SW 1271 (cell line): Measurements from ENCODE around the gene RPS6KC1.

Experiments used
- DNase-seq, 2 experiments: peaks; one replicate each; lab custom pipeline; 2025; lab: John Stamatoyannopoulos, UW

Gene RPS6KC1

DNA sequence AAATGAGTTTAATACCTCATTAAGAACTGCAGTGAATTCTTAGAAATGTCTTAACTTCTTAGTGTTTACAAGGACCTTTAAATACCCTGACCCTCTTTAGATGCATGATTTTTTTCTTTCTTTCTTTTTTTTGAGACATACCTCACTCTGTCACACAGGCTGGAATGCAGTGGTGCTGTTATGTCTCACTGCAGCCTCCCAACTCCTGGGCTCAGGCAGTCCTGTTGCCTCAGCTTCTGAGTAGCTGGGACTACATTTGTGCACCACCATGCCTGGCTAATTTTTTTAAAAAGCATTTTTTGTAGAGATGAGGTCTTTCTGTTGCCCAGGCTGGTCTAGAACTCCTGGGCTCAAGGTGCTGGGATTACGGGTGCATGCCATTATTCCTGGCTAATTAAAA lies 191.8 kb downstream of the RPS6KC1 start:
- DNase-seq: no peak

DNA sequence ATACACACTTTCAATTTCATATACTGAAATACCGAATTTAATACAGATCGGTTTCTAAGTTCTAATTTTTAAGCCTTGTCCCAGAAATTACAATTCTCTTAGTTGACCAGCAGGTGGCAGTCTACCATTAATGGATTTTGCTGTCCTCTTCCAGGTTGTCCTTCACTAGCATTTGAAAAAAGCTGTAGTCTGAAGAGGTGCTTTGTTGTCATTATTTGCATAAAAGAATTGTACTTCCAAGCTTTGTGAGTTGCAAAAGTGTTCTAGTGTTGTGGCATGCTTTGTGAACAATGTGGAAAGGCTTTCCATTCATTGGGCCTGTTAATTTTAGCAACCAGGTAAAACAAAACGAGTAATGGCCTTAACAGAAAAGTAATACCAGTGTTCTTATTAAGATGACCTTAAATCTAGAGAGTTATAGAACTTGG lies 193.6 kb downstream of the RPS6KC1 start:
- peak in 1 of 2 experiments; percentile 34 for DNase-seq

DNA sequence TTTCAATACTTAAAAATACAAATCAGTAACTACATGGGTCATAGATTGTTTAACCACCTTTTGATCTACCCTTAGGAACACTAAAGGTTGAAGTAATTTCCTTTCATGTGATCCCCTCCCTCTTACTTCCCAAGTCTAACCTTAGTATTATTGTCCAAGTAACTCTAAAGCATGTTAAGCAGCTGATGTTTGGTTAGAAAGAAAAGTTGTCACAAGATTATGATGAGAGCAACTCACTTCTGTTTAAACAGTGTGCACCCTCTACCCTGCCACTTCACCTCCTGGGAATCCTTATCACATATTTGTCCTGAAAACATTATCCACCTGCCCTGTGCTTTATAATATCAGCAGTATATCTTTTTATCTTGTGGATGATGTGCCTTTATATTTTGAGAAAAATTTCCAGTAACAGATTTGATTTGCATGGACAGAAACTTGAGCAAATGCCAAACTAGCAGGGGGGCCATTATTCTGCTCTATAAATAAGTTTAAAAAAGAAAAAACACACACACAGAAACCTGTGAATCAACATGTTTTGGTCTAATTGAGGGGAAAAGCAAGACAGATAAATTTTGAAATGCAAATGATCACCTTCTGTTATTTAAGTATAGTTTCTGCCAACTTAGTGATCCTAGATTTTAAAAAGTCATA lies 194.3 kb downstream of the RPS6KC1 start:
- no peak for DNase-seq

DNA sequence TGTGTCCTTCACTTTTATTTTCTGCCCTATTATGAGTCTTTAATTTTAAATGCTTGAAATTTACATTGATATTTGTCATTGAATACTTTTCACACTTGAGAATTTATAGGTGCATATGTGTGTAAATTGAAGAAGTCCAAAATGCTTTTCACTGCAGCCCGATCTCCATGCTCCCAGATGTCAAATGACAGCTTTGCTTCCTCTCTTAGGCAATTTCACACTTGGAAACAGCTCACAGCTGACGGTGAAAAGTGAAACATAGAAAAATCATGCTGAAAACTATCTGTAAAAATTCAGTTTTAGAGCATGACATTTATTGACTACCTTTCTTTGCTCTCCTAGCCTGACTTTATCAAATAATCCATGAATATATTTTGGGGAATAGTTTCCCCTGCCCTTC lies 196.0 kb downstream of the RPS6KC1 start:
- DNase-seq: no peak

DNA sequence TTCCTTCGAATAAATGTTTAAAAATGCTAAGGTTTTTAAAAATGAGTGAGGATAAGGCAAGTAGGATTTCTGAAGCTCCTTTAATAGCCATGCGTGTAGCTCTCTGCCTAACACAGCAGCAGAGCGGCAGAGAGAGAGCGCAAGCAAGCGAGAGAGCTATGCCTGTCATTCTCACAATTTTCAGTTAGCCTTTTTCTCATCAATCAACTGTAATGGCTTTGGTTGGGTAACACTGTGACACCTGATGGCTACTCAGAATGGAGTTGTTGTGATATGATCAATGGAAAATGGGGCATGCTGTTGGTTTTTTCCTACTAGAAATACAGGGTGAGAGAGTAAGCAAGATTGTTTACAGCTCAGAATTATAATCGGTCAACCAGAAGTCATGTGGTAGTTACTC lies 198.4 kb downstream of the RPS6KC1 start:
- DNase-seq: no peak

DNA sequence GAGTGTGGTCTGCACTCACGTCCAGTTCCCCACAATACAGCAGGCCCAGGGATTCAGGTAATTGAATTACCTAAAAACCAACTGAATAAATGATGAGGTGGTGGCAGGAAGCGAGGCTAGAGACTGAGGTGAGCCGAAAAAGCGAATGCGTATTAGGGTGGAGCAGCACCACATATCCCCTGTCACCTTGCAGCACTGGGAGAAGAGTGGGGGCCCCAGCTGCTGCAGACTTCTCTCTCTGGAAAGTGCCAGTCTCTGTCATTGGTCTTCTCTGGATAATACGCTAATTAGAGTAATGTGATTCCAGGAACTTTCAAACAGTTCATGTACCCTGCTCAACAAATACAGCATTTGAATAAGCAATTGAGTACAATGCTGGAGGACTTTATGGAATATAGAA lies 199.0 kb downstream of the RPS6KC1 start:
- DNase-seq: no peak

DNA sequence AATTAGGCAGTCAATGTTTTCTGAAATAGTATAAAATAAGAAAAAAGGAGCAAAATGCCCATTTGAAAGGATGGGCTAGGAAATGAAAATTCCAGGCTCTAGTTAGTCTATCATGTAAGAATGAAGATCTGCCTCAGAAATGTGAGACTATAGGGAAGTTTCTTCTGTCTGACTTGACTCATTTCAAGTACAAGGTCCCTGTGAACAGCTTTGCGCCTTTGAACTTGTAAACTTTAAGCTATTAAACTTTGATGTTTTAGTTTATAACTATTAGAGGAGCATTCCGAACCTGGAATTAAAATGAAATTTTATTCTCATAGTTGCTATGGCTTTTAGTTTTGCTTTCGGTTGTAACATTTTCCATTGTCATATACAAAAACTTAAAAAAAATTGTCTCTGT lies 199.4 kb downstream of the RPS6KC1 start:
- DNase-seq: no peak

DNA sequence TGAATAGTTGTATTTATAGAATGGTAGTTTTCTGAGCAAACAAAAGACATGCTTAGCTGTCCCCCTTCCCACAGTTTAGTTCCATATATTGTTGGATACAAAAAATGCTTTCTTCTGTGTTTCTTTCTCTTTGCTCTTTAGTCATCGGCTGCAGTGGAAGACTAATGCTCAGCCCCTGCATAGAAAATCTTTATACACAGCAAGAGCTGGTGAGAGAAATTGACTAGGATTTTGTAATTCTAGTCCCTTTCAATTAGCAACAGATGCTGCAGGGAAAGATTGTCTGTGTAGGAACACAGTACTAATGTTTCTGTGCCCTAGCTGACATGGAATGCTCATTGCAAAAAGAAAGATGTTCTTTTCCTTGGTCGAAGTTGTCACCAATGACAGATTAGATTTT lies 200.9 kb downstream of the RPS6KC1 start:
- DNase-seq: no peak

DNA sequence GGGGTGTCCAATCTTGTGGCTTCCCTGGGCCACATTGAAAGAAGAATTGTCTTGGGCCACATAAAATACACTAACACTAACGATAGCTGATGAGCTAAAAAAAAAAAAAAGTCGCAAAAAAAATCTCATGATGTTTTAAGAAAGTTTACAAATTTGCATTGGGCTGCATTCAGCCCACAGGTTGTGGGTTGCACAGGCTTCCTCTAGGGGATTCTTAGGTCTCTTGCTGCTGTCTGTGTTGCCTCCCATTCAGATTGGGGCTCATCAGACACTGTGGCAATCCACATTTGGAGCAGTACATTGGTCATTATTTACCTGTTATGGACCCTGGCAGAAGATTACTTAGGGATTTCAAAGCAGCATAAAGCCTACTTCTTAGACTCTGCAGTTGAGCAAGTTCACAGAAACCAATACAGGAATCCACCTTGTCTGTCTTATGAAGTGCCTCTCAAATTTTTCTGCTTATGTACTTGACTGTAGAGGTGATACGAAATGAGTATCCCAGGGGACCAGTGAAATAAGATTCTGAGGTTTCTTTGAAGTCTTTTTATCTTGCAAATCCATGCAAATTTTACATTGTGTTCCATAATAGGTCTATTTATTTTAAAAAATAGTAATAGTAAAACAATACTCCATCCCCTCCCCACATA lies 205.5 kb downstream of the RPS6KC1 start:
- no peak for DNase-seq

DNA sequence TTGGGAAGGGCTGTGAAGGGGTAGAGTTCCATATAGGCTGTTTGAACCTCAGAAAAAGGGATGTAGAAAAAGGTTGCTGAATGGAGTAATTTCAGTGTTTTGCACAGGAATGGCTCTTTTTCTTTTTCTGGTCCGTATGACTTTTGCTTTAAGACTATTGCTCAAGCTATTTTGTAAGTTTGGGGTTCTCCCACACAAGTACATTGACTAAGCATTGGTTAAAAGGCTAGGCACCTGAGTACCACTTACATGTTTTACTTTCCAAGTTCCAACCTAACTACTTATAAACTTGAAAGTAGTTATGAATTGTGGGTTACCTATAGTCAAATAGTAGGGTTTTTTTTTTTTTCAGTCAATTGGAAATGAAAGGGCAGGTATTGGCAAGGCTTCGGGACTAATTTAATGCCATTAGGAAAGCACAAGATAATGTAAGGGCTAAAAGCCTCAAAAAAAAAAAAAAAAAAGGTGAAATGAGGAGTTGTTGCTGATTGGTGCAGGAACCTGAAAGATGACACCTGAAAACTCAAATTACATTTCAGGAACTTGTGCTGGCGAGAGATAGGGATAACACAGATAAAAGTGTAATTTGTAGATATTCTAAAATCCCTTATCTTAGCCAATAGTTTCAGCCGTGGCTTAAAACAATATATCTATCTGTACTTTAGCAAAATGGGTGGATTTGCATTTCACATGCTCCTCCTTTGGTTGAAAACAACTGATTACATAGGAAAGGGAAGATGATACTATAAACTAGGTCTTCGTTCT lies 209.5 kb downstream of the RPS6KC1 start:
- DNase-seq: no peak

DNA sequence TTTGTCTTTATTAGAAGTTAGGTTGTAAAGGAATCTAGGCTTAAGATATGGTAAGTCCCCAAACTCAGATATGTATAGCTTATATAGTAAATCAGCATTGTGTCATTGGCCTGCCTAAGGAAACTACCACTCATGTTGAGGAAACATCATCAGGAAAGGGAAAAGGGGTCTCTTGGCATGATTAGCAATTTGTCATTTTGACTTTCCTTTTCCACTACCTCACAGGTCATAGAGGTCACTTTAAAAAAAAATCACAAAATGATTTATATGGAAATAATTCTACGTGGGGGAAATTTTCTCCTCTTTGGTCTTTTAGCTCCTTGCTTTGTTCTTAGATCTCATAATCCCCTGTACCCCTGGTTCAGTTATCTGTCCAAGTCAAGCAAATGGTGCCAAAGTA lies 213.5 kb downstream of the RPS6KC1 start:
- DNase-seq: no peak

DNA sequence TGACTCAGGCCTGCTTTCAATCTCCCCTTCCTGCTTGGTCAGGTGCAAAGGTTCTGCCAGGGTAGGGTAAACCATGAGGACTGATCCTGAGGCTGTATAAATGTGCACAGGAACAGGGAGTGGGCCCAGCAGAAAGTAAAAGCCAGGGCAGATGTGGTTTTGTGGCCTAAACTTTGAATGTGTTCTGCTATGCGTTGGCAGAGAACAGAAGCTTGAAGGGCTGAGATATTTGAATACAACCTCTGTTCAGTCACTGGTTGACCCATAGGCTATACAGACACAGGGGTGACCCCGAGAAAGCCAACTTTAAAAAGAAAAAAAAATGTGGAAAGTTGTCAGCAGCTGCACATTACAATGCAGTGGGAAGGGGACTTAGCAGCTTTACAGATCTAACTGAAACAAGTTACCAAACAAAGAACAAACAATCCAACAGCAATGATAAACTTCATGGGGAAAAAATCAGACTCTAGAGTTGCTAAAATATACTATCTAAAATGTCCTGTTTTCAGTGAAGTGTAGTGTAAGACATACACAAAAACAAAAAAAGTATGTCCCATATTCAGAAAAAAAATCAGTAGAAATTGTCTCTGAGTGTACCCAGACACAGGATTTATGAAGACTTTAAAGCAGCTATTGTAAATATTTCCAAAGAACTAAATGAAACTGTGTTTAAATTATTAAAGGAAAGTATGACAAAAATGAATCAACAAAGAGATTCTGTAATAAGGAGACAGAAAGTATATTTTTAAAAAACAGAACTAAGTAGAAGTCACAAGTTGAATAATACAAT lies 216.1 kb downstream of the RPS6KC1 start:
- no peak for DNase-seq

DNA sequence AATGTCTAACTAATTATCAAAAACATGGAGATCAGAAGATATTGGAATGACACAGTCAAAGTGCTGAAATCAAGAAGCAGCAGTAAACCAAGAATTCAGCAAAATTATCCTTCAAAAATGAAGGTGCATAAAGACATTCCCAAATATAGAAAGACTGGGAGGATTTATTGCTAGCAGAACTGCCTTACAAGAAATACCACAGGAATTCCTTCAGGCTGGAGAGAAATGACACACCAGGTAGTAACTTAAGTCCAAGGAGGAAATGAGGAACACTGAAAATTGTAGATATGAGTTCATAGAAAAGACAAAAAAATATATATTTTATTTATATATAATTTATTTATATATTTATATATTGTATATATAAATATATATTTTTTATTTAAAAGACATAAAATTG lies 217.2 kb downstream of the RPS6KC1 start:
- DNase-seq: no peak

DNA sequence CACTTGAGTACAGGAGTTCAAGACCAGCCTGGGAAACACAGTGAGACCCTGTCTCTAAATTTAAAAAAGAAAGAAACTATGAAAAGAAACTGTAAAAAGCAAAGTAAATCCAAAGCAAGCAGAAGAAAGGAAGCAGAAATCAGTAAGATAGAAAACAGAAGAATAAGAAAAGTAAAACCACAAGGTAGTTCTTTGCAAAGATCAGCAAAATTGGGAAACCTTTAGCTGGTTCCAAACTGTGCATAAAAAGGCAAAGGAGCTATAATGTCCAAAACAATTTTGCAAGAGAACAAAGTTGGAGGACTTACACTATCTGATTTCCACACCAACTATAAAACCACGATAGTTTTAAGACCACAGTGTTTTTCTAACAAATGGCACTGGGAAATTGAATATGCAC lies 218.8 kb downstream of the RPS6KC1 start:
- DNase-seq: no peak

DNA sequence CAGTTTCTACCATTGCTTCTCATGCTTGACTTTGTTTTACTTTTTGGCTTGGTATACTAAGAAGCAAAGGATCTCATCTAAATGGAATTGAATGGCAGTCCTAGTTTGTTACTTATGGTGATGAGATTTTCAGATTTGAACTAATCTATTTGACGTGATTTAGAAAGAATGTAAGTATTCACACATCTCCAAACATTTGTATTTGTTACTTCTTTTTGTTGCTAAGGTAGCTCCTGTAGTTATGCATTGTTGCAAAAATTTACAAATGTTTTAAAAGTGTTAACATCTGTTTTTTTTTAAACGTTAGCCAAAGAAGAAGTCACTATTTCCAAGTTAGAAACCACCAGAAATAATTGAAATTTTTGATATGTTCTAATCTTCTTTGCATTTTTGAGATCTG lies 222.5 kb downstream of the RPS6KC1 start:
- no peak for DNase-seq

DNA sequence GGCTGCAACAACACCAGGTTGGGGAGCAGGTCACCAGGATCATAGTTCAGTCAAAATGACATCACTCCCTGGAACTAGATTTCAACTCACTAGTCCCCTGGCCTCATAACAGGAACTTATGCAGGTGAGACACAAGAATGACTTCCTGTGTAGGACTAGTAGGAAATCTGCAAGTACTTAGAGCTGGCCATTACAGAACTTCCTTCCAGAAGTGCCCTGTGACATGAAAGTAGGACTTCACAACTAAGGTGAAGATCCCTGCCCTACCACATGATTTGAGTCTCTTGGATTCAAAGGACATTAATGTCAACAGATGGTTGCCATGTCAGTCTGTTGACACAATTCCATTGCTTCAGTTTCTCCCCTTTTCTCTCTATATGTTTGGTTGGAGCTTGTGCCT lies 223.1 kb downstream of the RPS6KC1 start:
- DNase-seq: no peak

DNA sequence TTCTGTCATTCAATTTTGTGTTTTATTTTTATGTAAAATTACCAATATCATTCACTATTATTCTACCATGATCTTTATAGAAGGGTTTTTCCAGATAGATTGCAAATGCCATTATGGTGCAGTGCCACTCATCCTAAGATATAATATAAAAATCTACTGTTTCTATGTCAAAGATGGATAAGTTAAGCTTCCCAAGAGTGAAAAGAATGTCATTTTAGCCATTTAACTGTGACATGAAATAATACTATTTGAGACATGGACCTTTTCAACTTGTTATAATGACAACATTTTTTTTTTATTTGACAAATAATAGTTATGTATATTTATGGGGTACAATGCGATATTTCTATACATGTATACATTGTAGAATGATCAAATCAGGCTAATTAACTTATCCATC lies 224.3 kb downstream of the RPS6KC1 start:
- no peak for DNase-seq

DNA sequence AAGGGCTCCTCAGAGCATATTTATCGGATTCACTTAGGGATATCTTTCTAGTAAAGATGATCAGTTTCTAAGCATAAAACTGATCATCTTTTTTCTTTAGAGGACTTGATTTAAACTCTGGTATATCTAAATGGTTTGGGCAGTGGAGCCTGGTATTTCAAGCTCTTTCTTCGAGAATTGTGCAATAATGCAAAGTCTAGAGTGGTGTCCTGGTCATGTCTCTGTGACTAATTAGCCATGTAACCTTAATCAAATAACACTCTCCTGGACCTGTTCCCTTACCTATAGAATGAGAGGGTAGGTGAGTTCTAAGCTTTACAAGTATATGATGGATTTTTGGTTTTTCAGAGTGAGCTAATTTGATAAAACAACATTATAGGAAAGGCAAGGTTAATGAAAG lies 225.2 kb downstream of the RPS6KC1 start:
- DNase-seq: no peak

DNA sequence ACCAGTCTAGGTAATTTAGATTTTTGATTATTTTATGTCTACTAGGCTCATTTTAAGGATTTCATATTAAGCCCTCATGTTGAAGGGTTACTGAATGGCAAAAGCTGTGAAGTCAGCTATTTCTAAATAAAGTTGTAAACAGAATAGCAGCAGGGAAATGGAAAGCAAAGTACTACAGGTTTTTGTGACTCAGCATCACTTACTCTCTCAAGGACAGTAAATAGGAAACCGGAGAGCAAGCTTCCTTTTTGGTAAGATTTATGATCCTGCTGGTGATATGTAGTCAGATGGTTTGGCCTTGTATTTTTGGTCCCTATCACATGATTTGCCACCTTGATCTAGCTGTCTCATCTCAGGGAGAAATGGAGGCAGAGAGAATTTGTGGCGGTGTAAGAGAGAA lies 226.0 kb downstream of the RPS6KC1 start:
- DNase-seq: no peak

DNA sequence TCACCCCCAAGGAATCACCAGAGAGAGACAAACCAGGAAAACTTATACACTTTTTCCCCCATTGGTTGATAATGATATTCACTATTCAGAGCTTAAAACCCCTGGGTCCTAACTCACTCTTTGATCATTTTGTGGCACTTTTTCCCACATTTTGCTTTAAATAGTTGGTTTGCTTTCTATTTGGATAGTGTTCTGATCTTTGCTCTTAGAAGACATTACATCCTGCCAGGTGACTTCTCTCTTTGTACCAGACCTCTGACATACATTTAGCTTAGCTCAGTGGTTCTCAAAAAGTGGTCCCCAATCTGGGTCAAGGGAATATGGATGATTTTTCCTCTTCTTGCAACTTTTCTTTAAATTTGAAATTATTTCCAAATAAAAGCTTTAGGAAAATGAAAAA lies 228.4 kb downstream of the RPS6KC1 start:
- no peak for DNase-seq

DNA sequence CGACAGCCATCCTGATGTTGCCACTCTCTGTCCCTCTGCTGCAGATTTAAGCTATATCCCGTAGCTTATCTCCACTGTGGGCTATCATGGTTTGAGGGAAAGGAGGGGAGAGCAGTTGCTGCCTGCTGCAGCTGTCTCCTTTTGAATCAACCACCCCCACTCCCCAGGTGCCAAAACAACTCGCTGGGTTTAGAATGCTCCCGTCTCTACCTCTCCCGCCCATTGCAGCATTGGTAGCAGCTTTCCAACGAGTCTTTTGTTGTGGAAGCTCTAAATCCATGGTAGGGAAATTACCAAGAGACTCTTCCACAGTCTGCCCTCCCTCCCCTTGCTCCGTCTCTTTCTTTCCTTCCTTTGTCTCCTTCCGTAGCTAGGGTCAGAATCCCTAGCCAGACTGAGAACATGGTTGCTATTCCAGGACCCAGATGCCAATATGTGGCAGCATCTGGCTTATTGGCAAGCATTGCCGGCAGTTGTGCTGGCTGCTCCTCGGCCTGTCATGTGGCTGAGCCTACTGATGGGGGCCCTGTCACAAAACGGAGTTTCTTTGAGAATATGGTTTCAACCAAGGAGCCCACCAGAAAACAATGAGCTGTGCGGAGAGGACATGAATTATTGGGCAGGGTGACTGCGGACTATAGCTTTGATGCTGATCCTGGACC lies 230.7 kb downstream of the RPS6KC1 start:
- no peak for DNase-seq

DNA sequence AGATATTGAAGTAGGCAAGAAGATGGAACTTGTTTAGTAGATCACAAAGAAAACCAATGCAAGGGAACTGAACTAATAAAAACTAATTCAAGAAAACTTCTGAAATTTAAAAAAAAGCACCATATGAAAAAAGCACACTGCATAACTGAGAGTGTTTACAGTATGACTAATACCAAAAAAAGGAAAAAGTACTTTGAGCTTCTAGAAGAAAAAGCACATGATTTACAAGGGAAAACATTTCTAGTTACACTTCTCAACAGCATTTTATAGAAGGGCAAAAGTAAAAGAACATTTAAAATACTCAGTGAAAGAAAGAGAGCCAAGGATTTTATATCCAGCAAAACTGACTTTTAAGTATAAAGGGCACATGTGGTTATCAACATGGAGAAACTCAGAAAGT lies 233.6 kb downstream of the RPS6KC1 start:
- no peak for DNase-seq
